ENCODE measurements around the gene DMXL1. TPM values are rescaled to one million over a fixed set of nuclear protein-coding genes. Genes with fewer than 3 reads are reported as not detected.

DMXL1 gene
- total RNA-seq, 1 donor from 2014 or later, result 76.9 TPM

- Mint-ChIP-seq H3K36me3 (ENCODE audit: low read depth) (peaks cover 18% of the 10 kb centered on the region), H3K27ac (peak overlapping the region; percentile 95), H3K27me3 (no peaks in the 10 kb centered on the region), H3K4me3 (peak overlapping the region; percentile 95), H3K4me1 (peaks cover 71% of the 10 kb centered on the region), H3K9me3 (no peaks in the 10 kb centered on the region)
- DNase-seq (no peak), ATAC-seq (ENCODE audit: low read depth) (no peak)
- CTCF ChIA-PET, result interaction anchor here (0.6 to 4.4 kb wide), 5 partner anchors 44 to 142 kb away, joined by 3 to 20 read pairs (median 7); no protein-coding TSS in a partner anchor
- intact Hi-C loops (cut with micrococcal nuclease), result no loop called here
- TF ChIP-seq CTCF (IDR thresholded peaks at IDR 0.05), result no peak
- POLR2A ChIA-PET, result interaction anchor here (0.9 to 3.8 kb wide), 10 partner anchors 9 to 282 kb away, joined by 3 to 31 read pairs (median 4); partner anchors contain the start of genes DMXL1, DTWD2 and TNFAIP8
These were observed 199.3 kb downstream of the DMXL1 start for GRCh38 chr5:119270121-119270565.

- TF ChIP-seq CTCF (IDR thresholded peaks at IDR 0.05), result no peak
- Mint-ChIP-seq H3K9me3 (no peaks in the 10 kb centered on the region), H3K36me3 (ENCODE audit: low read depth) (peaks cover 19% of the 10 kb centered on the region), H3K4me3 (peak overlapping the region; percentile 55), H3K4me1 (peaks cover 78% of the 10 kb centered on the region), H3K27me3 (no peaks in the 10 kb centered on the region), H3K27ac (peak overlapping the region; percentile 89)
- ATAC-seq (ENCODE audit: low read depth) (no peak), DNase-seq (no peak)
- ChIA-PET CTCF (interaction anchor here (1.2 to 4.4 kb wide), 4 partner anchors 43 to 141 kb away, joined by 4 to 20 read pairs (median 8); no protein-coding TSS in a partner anchor), POLR2A (interaction anchor here (0.7 to 3.8 kb wide), 3 partner anchors 71 to 147 kb away, joined by 3 to 31 read pairs (median 16); no protein-coding TSS in a partner anchor)
- intact Hi-C loops (cut with micrococcal nuclease), result no loop called here
These were observed 200.3 kb downstream of the DMXL1 start for GRCh38 chr5:119270960-119271757.

GRCh38 chr5:119271758-119272730 is 201.2 kb downstream of the DMXL1 start:
- ChIA-PET CTCF (interaction anchor here (1.2 kb wide), 1 partner anchor 44 kb away, joined by 4 read pairs; no protein-coding TSS in a partner anchor), POLR2A (interaction anchor here (0.7 to 7.2 kb wide), 6 partner anchors 18 to 146 kb away, joined by 3 to 54 read pairs (median 7); partner anchors contain the start of gene TNFAIP8)
- DNase-seq (no peak), ATAC-seq (ENCODE audit: low read depth) (no peak)
- peak overlapping the region; percentile 89 for H3K27ac Mint-ChIP-seq
- intact Hi-C loops (cut with micrococcal nuclease), result no loop called here
- H3K4me1 Mint-ChIP-seq, result peaks cover 85% of the 10 kb centered on the region
- H3K9me3 Mint-ChIP-seq, result no peaks in the 10 kb centered on the region
- H3K27me3 Mint-ChIP-seq, result no peaks in the 10 kb centered on the region
- H3K4me3 Mint-ChIP-seq, result peak overlapping the region; percentile 50
- no peak for TF ChIP-seq CTCF (IDR thresholded peaks at IDR 0.05)
- H3K36me3 Mint-ChIP-seq (ENCODE audit: low read depth), result peaks cover 19% of the 10 kb centered on the region

GRCh38 chr5:119273391-119273839 is 202.5 kb downstream of the DMXL1 start:
- peaks cover 14% of the 10 kb centered on the region for H3K36me3 Mint-ChIP-seq (ENCODE audit: low read depth)
- H3K27ac Mint-ChIP-seq, result peak overlapping the region; percentile 89
- no peaks in the 10 kb centered on the region for H3K27me3 Mint-ChIP-seq
- ATAC-seq (ENCODE audit: low read depth) (no peak), DNase-seq (no peak)
- ChIA-PET CTCF (interaction anchor here (0.8 to 2.5 kb wide), 6 partner anchors 16 to 285 kb away, joined by 3 to 20 read pairs (median 4); partner anchors contain the start of gene DTWD2), POLR2A (interaction anchor here (0.6 to 7.2 kb wide), 11 partner anchors 10 to 139 kb away, joined by 3 to 54 read pairs (median 5); partner anchors contain the start of gene TNFAIP8)
- no peak for TF ChIP-seq CTCF (IDR thresholded peaks at IDR 0.05)
- peaks cover 89% of the 10 kb centered on the region for H3K4me1 Mint-ChIP-seq
- intact Hi-C loops (cut with micrococcal nuclease), result no loop called here
- peak overlapping the region; percentile 78 for H3K4me3 Mint-ChIP-seq
- H3K9me3 Mint-ChIP-seq, result no peaks in the 10 kb centered on the region

Measured in activated B cell treated with CpG ODN at 0.5 μM for 24 hours (primary cell).